ENCODE measurements around the gene BIN1.
"Not testable (repeated sequence)": the region's sequence is repeated elsewhere in the genome, so short reads cannot be mapped to it uniquely, and the experiment has no call there.

Gene BIN1

GRCh38 chr2:127130421-127130820, 23.5 kb upstream of the BIN1 start:
- no peak for DNase-seq

- DNase-seq, result no peak
Measured at GRCh38 chr2:127129937-127130336, 23.0 kb upstream of the BIN1 start.

GRCh38 chr2:127128445-127128904, 21.5 kb upstream of the BIN1 start:
- no peak for DNase-seq

- no peak for DNase-seq
Measured at GRCh38 chr2:127125821-127126220, 18.9 kb upstream of the BIN1 start.

- no peak for DNase-seq
Measured at GRCh38 chr2:127124426-127124825, 17.5 kb upstream of the BIN1 start.

GRCh38 chr2:127122361-127123027, 15.5 kb upstream of the BIN1 start:
- no peak for DNase-seq

- DNase-seq, result no peak
Measured at GRCh38 chr2:127121776-127122176, 14.8 kb upstream of the BIN1 start.

- no peak for DNase-seq
Measured at GRCh38 chr2:127121353-127121752, 14.4 kb upstream of the BIN1 start.

- not testable (repeated sequence) for DNase-seq
Measured at GRCh38 chr2:127120408-127120807, 13.5 kb upstream of the BIN1 start.

- DNase-seq, result no peak
Measured at GRCh38 chr2:127118467-127118866, 11.5 kb upstream of the BIN1 start.

- DNase-seq, result no peak
Measured at GRCh38 chr2:127118038-127118437, 11.1 kb upstream of the BIN1 start.

- no peak for DNase-seq
Measured at GRCh38 chr2:127117603-127118002, 10.6 kb upstream of the BIN1 start.

GRCh38 chr2:127115471-127116199, 8.7 kb upstream of the BIN1 start:
- no peak for DNase-seq

GRCh38 chr2:127110985-127111384, 4.0 kb upstream of the BIN1 start:
- no peak for DNase-seq

- DNase-seq, result no peak
Measured at GRCh38 chr2:127108090-127108523, 1.2 kb upstream of the BIN1 start.

GRCh38 chr2:127107622-127107999, 657 bp upstream of the BIN1 start:
- DNase-seq, result no peak

- DNase-seq, result no peak
Measured at GRCh38 chr2:127106457-127106990, 430 bp downstream of the BIN1 start.

GRCh38 chr2:127105656-127106456, 1.1 kb downstream of the BIN1 start:
- DNase-seq, result no peak

GRCh38 chr2:127104881-127105655, 1.9 kb downstream of the BIN1 start:
- DNase-seq, result no peak

GRCh38 chr2:127104166-127104660, 2.7 kb downstream of the BIN1 start:
- DNase-seq, result no peak

- DNase-seq, result no peak
Measured at GRCh38 chr2:127103243-127104165, 3.5 kb downstream of the BIN1 start.

All from stimulated activated CD4-positive, alpha-beta T cell treated with anti-CD3 and anti-CD28 coated beads, Interleukin-4, amount 100 ng/mL, for 1 hour (primary cell).